ENCODE measurements around the gene SLC43A3. TPM values are rescaled to one million over a fixed set of nuclear protein-coding genes. Genes with fewer than 3 reads are reported as not detected.

The SLC43A3 gene
- total and polyA plus RNA-seq, 9 of the 15 experiments (the other 6 are each of a cell fraction or from before 2014, with no cell fraction given): 63.7 to 281 (median 139) TPM

DNA sequence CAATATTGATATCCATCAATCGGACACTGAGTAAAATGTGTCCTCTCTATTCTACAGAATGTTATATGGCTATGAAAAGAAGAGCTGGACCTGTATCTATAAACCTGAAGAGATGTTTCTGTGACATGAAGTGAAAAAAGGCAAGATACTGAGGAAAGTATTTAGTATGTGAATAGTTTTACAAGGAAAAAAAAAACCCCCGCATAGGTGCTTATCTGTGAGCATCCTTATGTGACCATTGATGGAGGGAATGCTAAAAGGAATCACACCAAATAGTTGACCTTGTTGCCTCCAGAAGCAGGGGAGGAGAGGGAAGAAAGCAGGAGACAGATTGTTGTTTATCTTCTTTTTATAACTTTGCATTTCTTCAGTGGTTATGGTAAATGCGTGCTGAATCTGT is 35.8 kb downstream of the SLC43A3 start:
- no peak for DNase-seq (ENCODE audit: extremely low read depth in 1 of 4, low spot score in 3 of 4)
- intact Hi-C loops (cut with micrococcal nuclease) (no loop called here), in situ Hi-C loops (cut with MboI) (no loop called here)
- no peaks in the 10 kb centered on the region for H3K9me3 ChIP-seq (replicated peaks; ENCODE audit: control insufficient read depth, insufficient read depth, low read depth, low read length)
- POLR2A ChIA-PET: interaction anchor here (1.0 to 3.3 kb wide), 2 partner anchors 9 to 11 kb away, joined by 3 to 15 read pairs; no protein-coding TSS in a partner anchor
- H3K4me1 ChIP-seq (replicated peaks in 1 of 2; ENCODE audit: control insufficient read depth in 2 of 2, insufficient read depth in 2 of 2, low read length in 2 of 2): peaks cover 39 to 65% of the 10 kb centered on the region in 2 experiments
- no peaks in the 10 kb centered on the region for H4K20me1 ChIP-seq (replicated peaks; ENCODE audit: control insufficient read depth, insufficient read depth, low read length)
- H3K36me3 ChIP-seq (ENCODE audit: control insufficient read depth, insufficient read depth, low read length): no peaks in the 10 kb centered on the region
- BruUV-seq (replicated peaks): no TSS peak
- CTCF ChIA-PET (ENCODE audit: low intra/inter-chr PET ratio): no interaction called here
- FAIRE-seq: no peak
- H2AFZ ChIP-seq (ENCODE audit: low read depth, low read length): no peak overlapping the region
- H3K9ac ChIP-seq (ENCODE audit: insufficient read depth in 1 of 2, low read depth in 2 of 2, low read length in 2 of 2): no peak overlapping the region
- no peak overlapping the region for H3K4me2 ChIP-seq (ENCODE audit: insufficient read depth, low read length)
- H3K27me3 ChIP-seq (ENCODE audit: control insufficient read depth in 2 of 2, insufficient read depth in 2 of 2, low read length in 2 of 2): no peaks in the 10 kb centered on the region
- no peak overlapping the region for H3K4me3 ChIP-seq
- no peaks in the 10 kb centered on the region for H3K79me2 ChIP-seq (ENCODE audit: control insufficient read depth, insufficient read depth, low read length)
- H3K27ac ChIP-seq (ENCODE audit: extremely low read depth, low read depth, low read length): no peak overlapping the region
- WGBS (ENCODE audit: insufficient coverage, low coverage, missing lambda C conversion rate): 65% methylated on average over 3 of the region's 3 CpGs
- no peak for ATAC-seq
- H3K9me1 ChIP-seq (ENCODE audit: control insufficient read depth, insufficient read depth, low read length): no peaks in the 10 kb centered on the region
- TF ChIP-seq MEIS2 (IDR thresholded peaks at IDR 0.05; ENCODE audit: partially characterized antibody): no peak
- no peak for TF ChIP-seq DMBX1 (CRISPR knock-in tag; IDR thresholded peaks at IDR 0.05; ENCODE audit: borderline replicate concordance)
- no peak for TF ChIP-seq ZNF77 (CRISPR knock-in tag; IDR thresholded peaks at IDR 0.05)
- no peak for TF ChIP-seq NONO (IDR thresholded peaks at IDR 0.05; ENCODE audit: low read depth in 2 of 2, low read length in 1 of 2)
- no peak for TF ChIP-seq NCOA2 (IDR thresholded peaks at IDR 0.05; ENCODE audit: partially characterized antibody in 2 of 2)
- TF ChIP-seq BACH1 (tag; IDR thresholded peaks at IDR 0.05): no peak
- no peak for TF ChIP-seq MECOM (CRISPR knock-in tag; IDR thresholded peaks at IDR 0.05)
- TF ChIP-seq MITF (IDR thresholded peaks at IDR 0.05): no peak
- TF ChIP-seq TEAD2 (tag; IDR thresholded peaks at IDR 0.05): no peak
- TF ChIP-seq PCBP1 (IDR thresholded peaks at IDR 0.05; ENCODE audit: low read depth, low read length, poor library complexity, severe bottlenecking): no peak
- no peak for TF ChIP-seq PTTG1 (tag; IDR thresholded peaks at IDR 0.05; ENCODE audit: low read depth)
- TF ChIP-seq KLF1 (tag; IDR thresholded peaks at IDR 0.05): no peak
- no peak for TF ChIP-seq TFAP4 (CRISPR knock-in tag; IDR thresholded peaks at IDR 0.05; ENCODE audit: borderline replicate concordance)
- no peak for TF ChIP-seq GATA2 (CRISPR knock-in tag; IDR thresholded peaks at IDR 0.05)
- no peak for TF ChIP-seq WHSC1 (IDR thresholded peaks at IDR 0.05; ENCODE audit: low read length)
- no peak for TF ChIP-seq MAFG (tag; conservative IDR thresholded peaks at IDR 0.05)

Data from K562 (cell line).